ENCODE results near the gene SNX9.

Gene SNX9

GRCh38 chr6:157952861-157953351, 129.9 kb downstream of the SNX9 start:
- Mint-ChIP-seq H3K4me3 (no peak overlapping the region), H3K36me3 (ENCODE audit: low read depth) (peaks cover 22% of the 10 kb centered on the region), H3K4me1 (peaks cover 21% of the 10 kb centered on the region), H3K9me3 (peaks cover 35% of the 10 kb centered on the region), H3K27ac (no peak overlapping the region), H3K27me3 (ENCODE audit: low read depth, poor library complexity) (peaks cover 10% of the 10 kb centered on the region)
- TF ChIP-seq, protein P1, sequence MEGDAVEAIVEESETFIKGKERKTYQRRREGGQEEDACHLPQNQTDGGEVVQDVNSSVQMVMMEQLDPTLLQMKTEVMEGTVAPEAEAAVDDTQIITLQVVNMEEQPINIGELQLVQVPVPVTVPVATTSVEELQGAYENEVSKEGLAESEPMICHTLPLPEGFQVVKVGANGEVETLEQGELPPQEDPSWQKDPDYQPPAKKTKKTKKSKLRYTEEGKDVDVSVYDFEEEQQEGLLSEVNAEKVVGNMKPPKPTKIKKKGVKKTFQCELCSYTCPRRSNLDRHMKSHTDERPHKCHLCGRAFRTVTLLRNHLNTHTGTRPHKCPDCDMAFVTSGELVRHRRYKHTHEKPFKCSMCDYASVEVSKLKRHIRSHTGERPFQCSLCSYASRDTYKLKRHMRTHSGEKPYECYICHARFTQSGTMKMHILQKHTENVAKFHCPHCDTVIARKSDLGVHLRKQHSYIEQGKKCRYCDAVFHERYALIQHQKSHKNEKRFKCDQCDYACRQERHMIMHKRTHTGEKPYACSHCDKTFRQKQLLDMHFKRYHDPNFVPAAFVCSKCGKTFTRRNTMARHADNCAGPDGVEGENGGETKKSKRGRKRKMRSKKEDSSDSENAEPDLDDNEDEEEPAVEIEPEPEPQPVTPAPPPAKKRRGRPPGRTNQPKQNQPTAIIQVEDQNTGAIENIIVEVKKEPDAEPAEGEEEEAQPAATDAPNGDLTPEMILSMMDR (IDR thresholded peaks at IDR 0.05): no peak
- no peak for DNase-seq

- Mint-ChIP-seq H3K4me3 (no peak overlapping the region), H3K27me3 (ENCODE audit: low read depth, poor library complexity) (peaks cover 10% of the 10 kb centered on the region), H3K36me3 (ENCODE audit: low read depth) (peaks cover 18% of the 10 kb centered on the region), H3K27ac (no peak overlapping the region), H3K9me3 (peaks cover 43% of the 10 kb centered on the region), H3K4me1 (peaks cover 21% of the 10 kb centered on the region)
- TF ChIP-seq, protein P1 (IDR thresholded peaks at IDR 0.05): no peak
- DNase-seq: no peak
Observed at GRCh38 chr6:157953580-157954091, 130.6 kb downstream of the SNX9 start.

DNA sequence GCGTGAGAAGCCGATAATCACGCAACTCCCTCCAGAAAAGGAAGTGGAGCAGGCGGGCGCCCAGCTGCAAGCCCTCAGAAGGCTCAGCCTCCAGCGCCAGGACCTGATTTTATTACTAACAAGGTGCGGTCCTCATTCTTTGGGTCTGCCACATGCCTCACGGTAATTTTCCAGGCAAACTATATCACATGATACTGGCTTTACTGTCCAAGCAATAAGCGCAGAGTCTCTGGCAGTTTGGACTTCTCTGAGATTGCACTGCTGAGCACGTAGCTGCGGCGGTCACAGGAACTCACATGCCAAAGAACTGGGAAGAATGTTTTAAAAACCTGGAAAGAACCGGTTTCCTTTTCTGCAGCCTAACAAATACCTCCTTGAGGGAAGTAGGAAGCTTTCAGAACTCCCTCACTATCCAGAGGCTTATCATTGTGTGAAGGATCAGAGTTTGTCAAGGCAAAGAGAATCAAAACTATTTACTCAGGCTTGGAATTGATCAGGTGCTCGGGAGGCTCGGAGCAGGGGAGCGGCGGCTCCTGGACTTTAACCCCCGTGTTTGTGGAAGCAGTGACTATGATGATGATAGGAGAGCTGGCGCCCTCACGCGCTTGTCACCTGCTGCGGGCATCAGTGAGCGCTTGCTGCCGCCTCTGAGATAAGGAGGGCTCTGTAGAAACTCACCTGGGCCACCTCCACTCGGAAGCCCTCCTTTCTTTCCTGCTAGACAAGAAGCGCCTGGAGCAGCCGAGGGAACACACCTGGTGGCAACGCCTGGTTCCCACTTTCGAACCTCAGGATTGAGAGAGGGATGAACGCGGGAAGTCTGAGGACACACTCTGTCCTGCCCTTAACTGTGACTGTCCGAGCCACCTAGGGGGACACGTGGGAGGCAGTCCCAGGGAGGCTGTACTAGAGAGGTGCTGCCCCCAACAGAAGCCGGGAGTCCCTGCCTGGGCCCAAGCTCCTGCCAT, 131.4 kb downstream of the SNX9 start:
- Mint-ChIP-seq H3K36me3 (ENCODE audit: low read depth) (peaks cover 21% of the 10 kb centered on the region), H3K4me3 (no peak overlapping the region)

GRCh38 chr6:157955675-157956074, 132.6 kb downstream of the SNX9 start:
- Mint-ChIP-seq H3K4me1 (peaks cover 21% of the 10 kb centered on the region), H3K27me3 (ENCODE audit: low read depth, poor library complexity) (peaks cover 14% of the 10 kb centered on the region), H3K9me3 (peaks cover 42% of the 10 kb centered on the region), H3K36me3 (ENCODE audit: low read depth) (peaks cover 17% of the 10 kb centered on the region), H3K4me3 (no peak overlapping the region), H3K27ac (no peak overlapping the region)
- TF ChIP-seq, protein P1 (IDR thresholded peaks at IDR 0.05): no peak
- no peak for DNase-seq

More for the DNA sequence above, 131.4 kb downstream of the SNX9 start:
- no peak overlapping the region for H3K27ac Mint-ChIP-seq
- DNase-seq: no peak
- peaks cover 21% of the 10 kb centered on the region for H3K4me1 Mint-ChIP-seq
- H3K27me3 Mint-ChIP-seq (ENCODE audit: low read depth, poor library complexity): peaks cover 10% of the 10 kb centered on the region
- H3K9me3 Mint-ChIP-seq: peaks cover 43% of the 10 kb centered on the region
- TF ChIP-seq, protein P1 (IDR thresholded peaks at IDR 0.05): no peak

DNA sequence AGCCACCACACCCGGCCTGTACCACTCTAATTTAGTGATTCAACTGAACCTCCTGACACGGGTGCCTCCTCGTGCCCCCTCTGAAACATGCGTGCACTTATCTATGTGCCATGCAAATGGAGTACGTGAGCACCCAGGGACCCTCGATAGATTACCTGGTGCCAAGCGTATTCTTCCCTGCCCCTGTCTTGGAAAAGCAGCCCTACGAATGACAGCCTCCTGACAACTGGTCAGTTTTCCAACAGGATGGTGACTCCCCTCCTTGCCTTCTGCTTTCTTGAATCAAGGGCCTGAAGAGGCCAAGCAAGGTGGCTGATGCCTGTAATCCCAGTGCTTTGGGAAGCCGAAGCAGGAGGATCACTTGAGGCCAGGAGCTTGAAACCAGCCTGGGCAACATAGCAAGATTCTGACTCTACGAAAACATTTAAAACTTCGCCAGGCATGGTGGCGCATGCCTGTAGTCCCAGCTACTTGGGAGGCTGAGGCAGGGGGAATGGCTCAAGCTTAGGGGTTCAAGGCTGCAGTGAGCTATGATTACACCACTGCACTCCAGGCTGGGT, 133.2 kb downstream of the SNX9 start:
- H3K4me1 Mint-ChIP-seq: peaks cover 21% of the 10 kb centered on the region
- peaks cover 17% of the 10 kb centered on the region for H3K36me3 Mint-ChIP-seq (ENCODE audit: low read depth)
- H3K27ac Mint-ChIP-seq: no peak overlapping the region
- peaks cover 14% of the 10 kb centered on the region for H3K27me3 Mint-ChIP-seq (ENCODE audit: low read depth, poor library complexity)
- H3K9me3 Mint-ChIP-seq: peaks cover 40% of the 10 kb centered on the region
- H3K4me3 Mint-ChIP-seq: no peak overlapping the region
- TF ChIP-seq, protein P1 (IDR thresholded peaks at IDR 0.05): no peak
- DNase-seq: no peak
